ENCODE measurements around the gene ACADS.

The ACADS gene

DNA sequence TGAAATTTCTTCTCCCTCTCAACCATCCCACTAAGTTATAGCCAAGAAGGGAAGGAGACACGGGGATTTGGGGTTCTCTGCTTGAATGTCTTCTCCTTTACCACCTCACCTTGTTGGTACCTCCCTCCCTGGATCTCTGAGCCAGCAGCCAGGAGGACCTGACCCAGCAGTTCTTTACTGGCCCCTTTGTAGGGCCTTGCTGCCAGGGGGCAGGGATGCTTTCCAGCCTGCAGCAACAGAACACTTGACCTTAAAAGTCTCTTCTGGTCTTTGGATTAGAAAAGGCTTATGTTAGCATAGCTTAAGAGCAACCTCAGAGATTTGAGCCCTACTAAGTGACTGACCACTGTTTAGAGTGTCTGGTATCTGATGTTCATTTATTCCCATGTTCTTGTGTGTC lies 28.3 kb upstream of the ACADS start:
- ChIA-PET POLR2A (interaction anchor here (0.6 kb wide), 1 partner anchor 12 kb away, joined by 3 read pairs; no protein-coding TSS in a partner anchor), CTCF (interaction anchor here (2.0 to 2.8 kb wide), 2 partner anchors 14 to 114 kb away, joined by 5 to 15 read pairs; partner anchors contain the start of gene UNC119B)
- DNase-seq (ENCODE audit: low read depth, low spot score) = no peak
- no peak for TF ChIP-seq CTCF (IDR thresholded peaks at IDR 0.05; ENCODE audit: insufficient read depth, low read length, missing control alignments)
- no peak overlapping the region for H3K4me3 ChIP-seq (ENCODE audit: low read depth, low read length)

GRCh38 chr12:120698665-120699064 lies 27.0 kb upstream of the ACADS start:
- no peak for TF ChIP-seq CTCF (IDR thresholded peaks at IDR 0.05; ENCODE audit: insufficient read depth, low read length, missing control alignments)
- CTCF ChIA-PET = interaction anchor here (1.0 to 2.8 kb wide), 5 partner anchors 12 to 273 kb away, joined by 5 to 15 read pairs (median 6); partner anchors contain the start of gene UNC119B
- no peak for DNase-seq (ENCODE audit: low read depth, low spot score)
- no peak overlapping the region for H3K4me3 ChIP-seq (ENCODE audit: low read depth, low read length)
- POLR2A ChIA-PET = interaction anchor here (1.1 kb wide), 1 partner anchor 11 kb away, joined by 4 read pairs; no protein-coding TSS in a partner anchor

- DNase-seq (ENCODE audit: low read depth, low spot score) = no peak
- CTCF ChIA-PET = interaction anchor here (1.6 to 3.1 kb wide), 5 partner anchors 12 to 273 kb away, joined by 5 to 15 read pairs (median 11); partner anchors contain the start of gene UNC119B
- no peak for TF ChIP-seq CTCF (IDR thresholded peaks at IDR 0.05; ENCODE audit: insufficient read depth, low read length, missing control alignments)
- H3K4me3 ChIP-seq (ENCODE audit: low read depth, low read length) = no peak overlapping the region
- POLR2A ChIA-PET = no interaction called here
Observed at GRCh38 chr12:120699553-120699952, 26.1 kb upstream of the ACADS start.

DNA sequence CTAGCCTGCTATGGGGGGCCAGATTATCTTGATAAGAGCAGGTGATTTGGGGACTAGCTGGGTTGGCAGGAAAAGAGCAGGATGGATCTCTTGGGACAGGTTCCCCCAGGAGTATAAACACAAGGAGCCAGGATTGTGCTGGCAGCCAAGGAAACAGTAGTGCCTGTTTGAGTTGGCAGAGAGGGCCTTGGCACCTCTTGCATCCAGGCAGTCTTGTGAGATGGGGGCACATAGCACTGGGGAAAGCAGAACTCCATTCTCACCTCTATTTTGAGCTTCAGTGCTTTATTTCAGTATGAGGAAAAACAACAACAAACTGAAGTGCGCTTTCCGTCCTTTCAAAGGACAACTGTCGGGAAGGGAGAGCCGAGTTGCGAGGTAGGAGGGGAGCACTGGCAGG lies 24.7 kb upstream of the ACADS start:
- ChIA-PET POLR2A (no interaction called here), CTCF (interaction anchor here (1.0 to 3.1 kb wide), 4 partner anchors 10 to 271 kb away, joined by 3 to 12 read pairs (median 8); no protein-coding TSS in a partner anchor)
- TF ChIP-seq CTCF (IDR thresholded peaks at IDR 0.05; ENCODE audit: insufficient read depth, low read length, missing control alignments) = no peak
- no peak for DNase-seq (ENCODE audit: low read depth, low spot score)
- H3K4me3 ChIP-seq (ENCODE audit: low read depth, low read length) = no peak overlapping the region

GRCh38 chr12:120702637-120703036 lies 23.0 kb upstream of the ACADS start:
- no peak for DNase-seq (ENCODE audit: low read depth, low spot score)
- ChIA-PET CTCF (interaction anchor here (2.3 to 3.1 kb wide), 2 partner anchors 13 to 56 kb away, joined by 9 to 11 read pairs; no protein-coding TSS in a partner anchor), POLR2A (no interaction called here)
- TF ChIP-seq CTCF (IDR thresholded peaks at IDR 0.05; ENCODE audit: insufficient read depth, low read length, missing control alignments) = no peak
- no peak overlapping the region for H3K4me3 ChIP-seq (ENCODE audit: low read depth, low read length)

DNA sequence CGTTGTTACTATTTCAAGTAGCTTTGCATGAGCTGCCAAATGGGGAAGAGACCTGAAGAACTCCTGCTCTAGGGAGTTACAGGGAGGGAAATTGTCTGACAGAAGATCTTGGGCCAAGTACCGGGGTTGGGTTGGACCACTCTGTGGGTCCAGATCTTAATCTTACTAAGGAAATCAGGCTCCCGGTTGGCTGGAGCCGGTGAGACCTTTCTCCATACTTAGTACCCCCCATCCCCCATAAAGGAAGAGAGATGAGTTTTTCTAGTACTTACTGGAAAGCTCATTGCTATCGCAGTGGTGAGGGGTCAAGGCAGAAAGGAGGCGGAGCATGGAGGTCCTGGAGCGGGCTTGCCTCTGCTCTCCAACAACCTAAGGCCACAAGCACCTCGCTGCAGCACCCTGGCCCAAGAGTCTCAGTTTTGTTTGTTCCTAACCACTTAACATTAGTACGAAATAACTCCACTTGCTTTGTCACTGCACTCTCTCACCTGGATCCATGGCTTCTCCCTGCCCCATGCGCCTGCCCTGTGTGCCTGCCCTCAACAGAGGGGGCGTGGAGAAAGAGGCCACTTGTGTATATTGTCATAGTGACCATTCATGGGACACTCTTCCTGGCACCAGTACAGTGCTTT lies 22.2 kb upstream of the ACADS start:
- H3K4me3 ChIP-seq (ENCODE audit: low read depth, low read length) = no peak overlapping the region
- no peak for TF ChIP-seq CTCF (IDR thresholded peaks at IDR 0.05; ENCODE audit: insufficient read depth, low read length, missing control alignments)
- DNase-seq (ENCODE audit: low read depth, low spot score) = no peak
- CTCF ChIA-PET = interaction anchor here (0.6 to 2.3 kb wide), 2 partner anchors 12 to 56 kb away, joined by 3 to 9 read pairs; no protein-coding TSS in a partner anchor
- POLR2A ChIA-PET = no interaction called here

Measured in AG04449 (cell line).